H7 (cell line): ENCODE data around the gene CNOT2. TPM values are rescaled to one million over a fixed set of nuclear protein-coding genes. Genes with fewer than 3 reads are reported as not detected.
"Not testable (repeated sequence)": the region's sequence is repeated elsewhere in the genome, so short reads cannot be mapped to it uniquely, and the experiment has no call there.

ENCODE experiments used
- DNase-seq: peaks from one replicate; pipeline ENCODE4 v3.0.0; 2012
- H3K27me3 ChIP-seq: 2 replicates; pipeline ENCODE4 v1.6.0; 2011; ENCODE audit warnings: mild to moderate bottlenecking, low read length; ENCODE audit not compliant: control insufficient read depth, insufficient read depth
- H3K36me3 ChIP-seq: replicated peaks from 2 replicates; pipeline ENCODE4 v1.5.1; 2011; ENCODE audit warnings: low read length; ENCODE audit not compliant: control insufficient read depth, insufficient read depth
- H3K4me3 ChIP-seq: 2 replicates; pipeline ENCODE4 v1.5.1; 2011; ENCODE audit warnings: low read depth, mild to moderate bottlenecking, control low read depth, low read length, moderate library complexity; ENCODE audit not compliant: insufficient read depth
- total RNA-seq: library from RNA; depleted of rRNA; stranded (reverse); fragments of >200 nt; shearing (Covaris generic); gene quantifications from 2 replicates; pipeline ENCODE4 v1.2.3, GENCODE V29; 2014

Gene CNOT2
- total RNA-seq, 1 experiment from 2014 or later, result 83.3 TPM

DNA sequence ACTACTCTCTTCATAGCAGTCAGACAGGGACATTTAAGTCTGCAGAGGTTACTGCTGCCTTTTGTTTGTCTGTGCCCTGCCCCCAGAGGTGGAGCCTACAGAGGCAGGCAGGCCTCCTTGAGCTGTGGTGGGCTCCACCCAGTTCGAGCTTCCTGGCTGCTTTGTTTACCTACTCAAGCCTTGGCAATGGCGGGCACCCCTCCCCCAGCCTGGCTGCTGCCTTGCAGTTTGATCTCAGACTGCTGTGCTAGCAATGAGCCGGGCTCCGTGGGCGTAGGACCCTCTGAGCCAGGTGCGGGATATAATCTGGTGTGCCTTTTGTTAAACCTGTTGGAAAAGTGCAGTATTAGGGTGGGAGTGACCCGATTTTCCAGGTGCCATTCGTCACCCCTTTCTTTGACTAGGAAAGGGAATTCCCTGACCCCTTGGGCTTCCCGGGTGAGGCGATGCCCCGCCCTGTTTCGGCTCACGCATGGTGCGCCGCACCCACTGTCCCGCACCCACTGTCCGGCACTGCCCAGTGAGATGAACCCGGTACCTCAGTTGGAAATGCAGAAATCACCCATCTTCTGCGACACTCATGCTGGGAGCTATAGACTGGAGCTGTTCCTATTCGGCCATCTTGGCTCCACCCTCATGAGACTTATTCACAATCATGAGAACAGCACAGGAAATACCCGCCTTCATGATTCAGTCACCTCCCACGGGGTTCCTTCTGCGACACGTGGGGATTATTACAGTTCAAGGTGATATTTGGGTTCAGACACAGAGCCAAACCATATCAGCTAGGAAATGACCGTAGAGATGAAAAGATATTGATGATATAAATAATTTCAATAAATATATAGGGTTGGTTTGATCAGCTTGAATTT, 61.7 kb downstream of the CNOT2 start:
- H3K27me3 ChIP-seq, DNase-seq, H3K4me3 ChIP-seq, H3K36me3 ChIP-seq: not testable (repeated sequence)

DNA sequence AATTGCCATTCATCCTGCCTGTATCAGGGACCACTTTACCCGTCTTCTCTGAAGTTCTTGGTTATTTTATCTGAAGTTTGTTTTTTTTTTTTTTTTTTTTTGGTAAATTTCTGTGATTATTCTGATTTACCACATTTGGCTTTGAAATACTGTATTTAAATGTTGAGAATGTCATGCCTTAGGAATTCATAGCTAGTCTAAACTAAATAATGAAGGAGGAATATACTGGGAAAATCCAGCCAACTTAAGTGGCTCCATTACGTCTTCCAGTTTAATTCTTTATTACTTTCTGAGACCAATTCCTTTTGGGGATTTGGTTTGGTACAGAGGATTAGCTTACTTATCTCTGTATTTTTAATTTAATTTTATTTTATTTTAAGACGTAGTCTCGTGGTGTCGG, 62.6 kb downstream of the CNOT2 start:
- DNase-seq, result no peak
- Histone ChIP-seq H3K36me3 (no peaks in the 10 kb centered on the region), H3K27me3 (no peaks in the 10 kb centered on the region), H3K4me3 (no peak overlapping the region)

DNA sequence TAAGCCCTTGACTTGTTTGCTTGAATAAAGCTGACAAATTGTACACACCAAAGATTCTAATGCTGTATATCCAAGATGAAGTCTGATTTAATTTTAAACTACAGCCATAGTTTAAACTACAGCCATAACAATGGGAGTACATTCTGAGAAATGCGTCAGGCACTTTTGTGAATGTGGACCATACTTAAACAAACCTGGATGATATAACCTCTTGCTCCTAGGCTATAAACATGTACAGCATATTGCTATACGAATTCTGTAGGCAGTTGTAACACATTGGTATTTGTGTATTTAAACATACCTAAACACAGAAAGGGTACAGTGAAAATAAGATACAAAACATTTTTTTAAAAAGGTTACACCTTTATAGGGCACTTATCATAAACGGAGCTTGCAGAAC, 63.4 kb downstream of the CNOT2 start:
- Histone ChIP-seq H3K27me3 (no peaks in the 10 kb centered on the region), H3K36me3 (no peaks in the 10 kb centered on the region), H3K4me3 (no peak overlapping the region)
- no peak for DNase-seq

DNA sequence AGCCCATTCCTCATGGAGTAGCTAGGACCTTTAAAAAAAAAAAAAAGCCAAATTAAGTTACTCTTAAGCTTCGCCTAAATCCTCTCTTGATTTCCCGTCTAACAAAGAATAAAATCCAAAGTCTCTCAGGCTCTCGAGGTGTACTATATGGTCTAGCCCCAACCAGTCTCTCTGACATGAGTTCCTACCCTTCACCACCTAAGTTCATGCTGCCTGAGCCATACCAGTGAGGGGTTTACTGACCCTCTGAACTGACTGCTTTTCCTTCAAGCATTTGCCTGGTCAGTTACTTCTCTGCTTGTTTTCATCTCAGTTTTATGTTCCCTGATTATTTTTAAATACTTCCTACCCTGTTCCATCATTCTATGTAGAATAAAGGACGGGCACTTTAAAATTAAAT, 64.6 kb downstream of the CNOT2 start:
- Histone ChIP-seq H3K27me3 (no peaks in the 10 kb centered on the region), H3K36me3 (no peaks in the 10 kb centered on the region; the same call in 1 of the 2 replicates), H3K4me3 (no peak overlapping the region)
- DNase-seq, result no peak

DNA sequence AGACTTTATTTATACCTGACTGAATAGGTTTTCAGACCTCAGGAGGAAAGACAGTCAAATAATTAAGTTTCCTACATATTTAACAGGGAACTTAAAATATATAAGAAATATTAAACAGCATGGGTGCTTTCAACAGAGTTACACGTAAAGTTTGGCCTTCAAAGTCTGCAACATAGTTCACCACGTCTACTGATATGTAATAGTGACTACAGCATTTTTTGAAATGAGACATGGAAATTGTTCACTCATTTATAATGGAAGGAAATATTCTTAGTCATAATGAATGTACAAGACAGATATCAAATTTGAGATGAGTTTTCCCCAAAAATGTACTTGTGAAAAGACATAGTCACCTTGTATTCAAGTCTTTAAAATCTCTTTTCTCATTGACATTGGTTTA, 66.1 kb downstream of the CNOT2 start:
- H3K4me3 ChIP-seq, result no peak overlapping the region
- H3K36me3 ChIP-seq, result no peaks in the 10 kb centered on the region; the same call in 1 of the 2 replicates
- H3K27me3 ChIP-seq, result no peaks in the 10 kb centered on the region
- no peak for DNase-seq

- no peaks in the 10 kb centered on the region for H3K27me3 ChIP-seq
- DNase-seq, result no peak
- H3K4me3 ChIP-seq, result no peak overlapping the region
- H3K36me3 ChIP-seq, result no peaks in the 10 kb centered on the region; the same call in 1 of the 2 replicates
These were observed 70.9 kb downstream of the CNOT2 start for GRCh38 chr12:70314145-70314544.

- DNase-seq, result no peak
- H3K36me3 ChIP-seq, result no peaks in the 10 kb centered on the region
- no peaks in the 10 kb centered on the region for H3K27me3 ChIP-seq
- H3K4me3 ChIP-seq, result no peak overlapping the region
These were observed 74.5 kb downstream of the CNOT2 start for GRCh38 chr12:70317781-70318180.

DNA sequence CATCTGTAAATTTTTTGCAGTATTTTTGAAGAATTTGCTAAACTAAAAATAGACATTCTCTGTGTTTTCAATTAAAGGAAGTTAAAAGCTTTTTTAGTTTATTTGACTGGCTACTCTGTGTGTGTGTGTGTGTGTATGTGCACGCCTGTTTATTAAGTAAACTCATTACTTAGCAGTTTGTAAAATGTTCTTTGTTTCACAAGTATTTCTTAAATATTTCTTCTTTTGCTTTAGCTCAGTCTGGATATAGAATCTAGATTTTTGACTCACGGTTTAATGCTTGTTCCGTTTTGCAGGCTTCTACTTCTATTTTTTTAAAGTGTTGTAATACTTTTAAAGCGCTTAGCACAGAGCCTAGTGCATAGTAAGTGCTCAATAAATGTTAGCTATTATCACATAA, 76.4 kb downstream of the CNOT2 start:
- Histone ChIP-seq H3K4me3 (no peak overlapping the region), H3K27me3 (no peaks in the 10 kb centered on the region), H3K36me3 (no peaks in the 10 kb centered on the region)
- DNase-seq, result no peak

DNA sequence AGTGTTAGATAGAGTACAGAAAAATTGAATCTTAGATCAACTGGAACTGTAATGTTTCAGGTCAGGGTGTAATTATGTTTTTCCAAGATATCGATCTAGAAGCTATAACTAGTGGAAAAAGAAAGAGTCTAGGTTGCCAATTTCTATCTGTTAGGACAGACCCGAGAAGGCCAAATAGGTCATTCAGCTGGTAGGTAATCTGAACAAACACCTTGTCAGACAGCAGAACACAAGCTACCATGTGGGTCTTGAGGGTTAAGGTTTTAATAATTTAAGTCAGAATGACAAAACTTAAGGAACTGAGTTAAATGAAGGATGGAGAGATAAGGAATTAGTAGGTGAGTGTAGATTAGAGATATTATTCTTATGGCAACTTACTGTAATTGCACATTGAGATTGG, 78.0 kb downstream of the CNOT2 start:
- Histone ChIP-seq H3K36me3 (no peaks in the 10 kb centered on the region), H3K27me3 (no peaks in the 10 kb centered on the region), H3K4me3 (no peak overlapping the region)
- DNase-seq, result no peak

- no peaks in the 10 kb centered on the region for H3K36me3 ChIP-seq
- DNase-seq, result no peak
These were observed 84.3 kb downstream of the CNOT2 start for GRCh38 chr12:70327541-70327940.

DNA sequence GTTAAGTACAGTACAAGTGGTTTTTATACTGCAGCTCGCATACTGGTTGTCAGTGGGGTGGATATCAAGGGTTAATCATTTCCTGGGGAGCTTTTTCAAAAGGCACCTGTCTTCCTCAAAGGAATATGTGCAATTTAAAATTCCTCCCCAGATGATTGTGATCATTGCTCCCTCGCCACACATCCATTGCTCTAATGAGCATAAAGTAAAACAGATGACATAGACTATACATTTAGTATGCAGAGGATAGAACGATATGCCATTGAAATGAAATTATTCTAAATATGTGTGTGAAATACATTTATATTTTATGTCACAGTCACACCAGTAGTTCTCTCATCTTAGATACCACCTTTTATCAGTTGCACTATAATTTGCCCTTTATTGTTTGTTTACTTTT, 86.5 kb downstream of the CNOT2 start:
- no peak overlapping the region for H3K4me3 ChIP-seq
- no peaks in the 10 kb centered on the region for H3K36me3 ChIP-seq
- H3K27me3 ChIP-seq, result no peaks in the 10 kb centered on the region
- no peak for DNase-seq

More at GRCh38 chr12:70327541-70327940, 84.3 kb downstream of the CNOT2 start:
- no peak overlapping the region for H3K4me3 ChIP-seq
- no peaks in the 10 kb centered on the region for H3K27me3 ChIP-seq

DNA sequence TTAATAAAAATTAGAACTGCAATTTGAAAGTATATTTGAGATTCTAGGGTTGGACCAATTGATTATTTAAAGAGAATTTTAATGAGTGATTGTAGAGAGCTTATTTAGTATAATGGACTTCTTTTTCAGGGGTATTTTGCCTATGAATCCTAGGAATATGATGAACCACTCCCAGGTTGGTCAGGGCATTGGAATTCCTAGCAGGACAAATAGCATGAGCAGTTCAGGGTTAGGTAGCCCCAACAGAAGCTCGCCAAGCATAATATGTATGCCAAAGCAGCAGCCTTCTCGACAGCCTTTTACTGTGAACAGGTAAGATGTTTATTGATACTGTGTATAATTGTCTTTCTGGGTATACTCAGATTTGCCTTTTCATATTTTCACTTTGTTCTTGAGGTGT, 86.9 kb downstream of the CNOT2 start:
- DNase-seq, result no peak
- Histone ChIP-seq H3K4me3 (no peak overlapping the region), H3K27me3 (no peaks in the 10 kb centered on the region), H3K36me3 (no peaks in the 10 kb centered on the region)

- Histone ChIP-seq H3K36me3 (no peaks in the 10 kb centered on the region), H3K4me3 (no peak overlapping the region), H3K27me3 (no peaks in the 10 kb centered on the region)
- DNase-seq, result no peak
These were observed 89.0 kb downstream of the CNOT2 start for GRCh38 chr12:70332236-70332635.

DNA sequence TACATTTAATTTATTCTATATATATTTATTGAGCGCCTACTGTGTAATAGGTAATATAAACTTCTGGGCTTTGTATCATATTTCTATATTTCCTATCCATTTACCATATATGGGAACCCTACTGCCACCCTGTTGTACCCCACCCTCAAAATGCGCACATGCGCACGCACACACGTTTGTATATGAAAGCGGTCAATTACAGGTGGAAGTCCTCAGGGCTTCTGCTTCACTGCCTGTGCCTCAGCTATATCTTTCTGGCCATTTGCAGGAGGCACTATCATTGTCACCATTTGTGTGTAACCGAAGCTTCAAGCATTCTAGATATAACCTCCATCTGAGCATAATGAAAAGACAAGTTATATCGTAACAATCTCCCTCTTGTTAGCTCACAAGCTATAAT, 91.5 kb downstream of the CNOT2 start:
- Histone ChIP-seq H3K36me3 (peaks cover 8% of the 10 kb centered on the region), H3K4me3 (no peak overlapping the region)
- no peak for DNase-seq

DNA sequence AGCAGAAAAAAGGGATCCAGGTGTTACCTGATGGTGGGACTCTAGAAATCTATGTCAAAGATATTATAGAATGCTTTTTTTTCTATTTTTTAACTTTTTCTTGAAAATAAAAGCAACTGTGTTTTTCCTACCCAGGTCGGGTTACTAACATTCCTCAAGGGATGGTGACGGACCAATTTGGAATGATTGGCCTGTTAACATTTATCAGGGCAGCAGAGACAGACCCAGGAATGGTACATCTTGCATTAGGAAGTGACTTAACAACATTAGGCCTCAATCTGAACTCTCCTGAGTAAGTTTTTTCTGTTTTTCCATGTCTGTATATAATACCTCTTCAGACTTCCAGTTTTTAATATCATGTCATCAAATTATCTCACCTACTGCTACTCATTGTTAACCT, 95.3 kb downstream of the CNOT2 start:
- DNase-seq, result no peak
- Histone ChIP-seq H3K27me3 (no peaks in the 10 kb centered on the region), H3K36me3 (peaks cover 11% of the 10 kb centered on the region), H3K4me3 (no peak overlapping the region)

More for the DNA sequence above, 91.5 kb downstream of the CNOT2 start:
- H3K27me3 ChIP-seq, result no peaks in the 10 kb centered on the region
